SU-DHL-6 (cell line): ENCODE results near the gene MAPKAPK5.
"Not testable (repeated sequence)": the region's sequence is repeated elsewhere in the genome, so short reads cannot be mapped to it uniquely, and the experiment has no call there.

ENCODE experiments used
- H2AFZ ChIP-seq: fragments of 200-600 bp; sonication (generic); 2 replicates; pipeline ENCODE4 v1.6.1; 2014; ENCODE audit warnings: low read depth, mild to moderate bottlenecking, moderate library complexity, mixed read lengths, antibody characterized with exemption, low read length; ENCODE audit not compliant: severe bottlenecking
- H3F3A ChIP-seq: fragments of 200-600 bp; shearing (Covaris generic); 2 replicates; pipeline ENCODE4 v1.6.0; 2016; ENCODE audit warnings: antibody characterized with exemption, mild to moderate bottlenecking; ENCODE audit not compliant: insufficient read depth
- H3K27ac ChIP-seq: fragments of 200-600 bp; sonication (generic); 2 replicates; pipeline ENCODE4 v1.5.1; 2016; ENCODE audit warnings: low read depth, mild to moderate bottlenecking, low read length, moderate library complexity, mixed read lengths
- H3K27me3 ChIP-seq: fragments of 200-600 bp; sonication (generic), shearing (Covaris generic); 2 replicates; pipeline ENCODE4 v1.6.0; 2014; ENCODE audit warnings: mild to moderate bottlenecking, low read length
- H3K36me3 ChIP-seq: fragments of 200-600 bp; sonication (generic); 2 replicates; pipeline ENCODE4 v1.6.1; 2014; ENCODE audit warnings: mild to moderate bottlenecking, low read length, mixed read lengths
- H3K4me2 ChIP-seq: fragments of 300-600, 200-600 bp; shearing (Covaris generic), sonication (generic); 2 replicates; pipeline ENCODE4 v1.6.0; 2014; ENCODE audit warnings: low read length, low read depth, mild to moderate bottlenecking; ENCODE audit not compliant: poor library complexity, severe bottlenecking
- H3K4me3 ChIP-seq: fragments of 200-600 bp; sonication (generic); 2 replicates; pipeline ENCODE4 v1.5.1; 2014; ENCODE audit warnings: antibody characterized with exemption, low read length, mild to moderate bottlenecking, mixed read lengths; ENCODE audit not compliant: insufficient read depth, poor library complexity, severe bottlenecking
- H3K79me2 ChIP-seq: fragments of 200-600 bp; sonication (generic); 2 replicates; pipeline ENCODE4 v1.6.1; 2014; ENCODE audit warnings: mild to moderate bottlenecking, low read length, moderate library complexity; ENCODE audit not compliant: insufficient read depth
- H3K9ac ChIP-seq: fragments of 200-600 bp; sonication (generic); 2 replicates; pipeline ENCODE4 v1.7.0; 2014; ENCODE audit warnings: mild to moderate bottlenecking, low read length
- H3K9me2 ChIP-seq: fragments of 200-600 bp; sonication (generic); replicated peaks from 2 replicates; pipeline ENCODE4 v1.6.1; 2014; ENCODE audit warnings: low read length; ENCODE audit not compliant: insufficient read depth
- H3K9me3 ChIP-seq: fragments of 200-600 bp; sonication (generic); 2 replicates; pipeline ENCODE4 v1.6.1; 2014; ENCODE audit warnings: low read length, mixed read lengths; ENCODE audit not compliant: insufficient read depth
- H4K20me1 ChIP-seq: fragments of 200-600 bp; sonication (generic); 2 replicates; pipeline ENCODE4 v1.6.1; 2014; ENCODE audit warnings: low read depth, mild to moderate bottlenecking, antibody characterized with exemption, low read length, moderate library complexity, mixed read lengths
- CTCF ChIP-seq: fragments of 200-600 bp; sonication (generic); IDR thresholded peaks from one replicate; pipeline ENCODE4 v1.5.1; 2017; ENCODE audit warnings: antibody characterized with exemption, mild to moderate bottlenecking, low read length, moderate library complexity; ENCODE audit not compliant: insufficient read depth, poor library complexity, severe bottlenecking
- EZH2phosphoT487 ChIP-seq: fragments of 200-600 bp; sonication (generic), shearing (Covaris generic); conservative IDR thresholded peaks from 2 replicates; pipeline ENCODE4 v1.6.1; 2018; ENCODE audit warnings: mild to moderate bottlenecking, antibody characterized with exemption, low read length, moderate library complexity, mixed read lengths

The MAPKAPK5 gene

DNA sequence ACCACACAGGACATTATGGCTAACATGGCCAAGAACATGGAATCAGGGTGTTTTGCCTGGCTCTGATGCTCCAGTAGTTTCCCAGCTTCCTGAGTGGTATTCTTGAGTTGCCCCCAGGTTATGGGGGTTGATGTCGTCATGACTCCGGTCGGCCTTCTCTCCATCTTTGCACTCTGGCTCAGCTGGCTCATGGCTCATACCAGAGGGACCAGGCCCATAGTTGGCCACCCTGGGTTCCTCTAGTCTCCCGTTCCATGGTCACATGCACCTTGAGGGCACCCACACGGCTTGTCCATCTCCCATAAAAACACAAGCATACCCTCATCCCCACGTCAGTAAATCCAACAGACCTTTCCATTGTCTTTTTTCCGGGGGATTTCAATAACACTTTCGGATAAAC lies 23.7 kb upstream of the MAPKAPK5 start:
- Histone ChIP-seq H3K9me2 (no peaks in the 10 kb centered on the region), H3K27me3 (no peaks in the 10 kb centered on the region), H3K9me3 (no peaks in the 10 kb centered on the region), H3K27ac (no peak overlapping the region), H2AFZ (no peak overlapping the region), H3K4me2 (no peak overlapping the region), H3K4me3 (no peak overlapping the region), H3K79me2 (no peaks in the 10 kb centered on the region), H3K36me3 (no peaks in the 10 kb centered on the region), H4K20me1 (no peaks in the 10 kb centered on the region), H3K9ac (no peak overlapping the region), H3F3A (no peaks in the 10 kb centered on the region)
- TF ChIP-seq EZH2phosphoT487, result no peak
- no peak for TF ChIP-seq CTCF

GRCh38 chr12:111819191-111820158 lies 22.6 kb upstream of the MAPKAPK5 start:
- Histone ChIP-seq H3K9me3 (no peaks in the 10 kb centered on the region), H4K20me1 (no peaks in the 10 kb centered on the region), H3K36me3 (no peaks in the 10 kb centered on the region), H3K27me3 (no peaks in the 10 kb centered on the region), H3K9me2 (no peaks in the 10 kb centered on the region), H2AFZ (no peak overlapping the region), H3K79me2 (no peaks in the 10 kb centered on the region), H3K4me2 (no peak overlapping the region), H3K27ac (no peak overlapping the region), H3F3A (no peaks in the 10 kb centered on the region), H3K4me3 (no peak overlapping the region), H3K9ac (no peak overlapping the region)
- TF ChIP-seq EZH2phosphoT487 (no peak), CTCF (no peak)

DNA sequence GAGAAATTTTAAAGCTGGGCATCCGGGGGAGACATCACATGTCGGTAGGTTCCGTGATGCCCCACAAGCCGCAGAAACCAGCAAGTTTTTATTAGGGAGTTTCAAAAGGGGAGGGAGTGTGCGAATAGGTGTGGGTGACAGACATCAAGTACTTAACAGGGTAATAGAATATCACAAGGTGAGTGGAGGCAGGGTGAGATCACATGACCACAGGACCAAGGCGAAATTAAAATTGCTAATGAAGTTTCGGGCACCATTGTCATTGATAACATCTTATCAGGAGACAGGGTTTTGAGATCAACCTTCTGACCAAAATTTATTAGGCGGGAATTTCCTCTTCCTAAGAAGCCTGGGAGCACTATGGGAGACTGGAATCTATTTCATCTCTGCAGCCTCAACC lies 21.2 kb upstream of the MAPKAPK5 start:
- not testable (repeated sequence) for H3K9me2 ChIP-seq, H3K9ac ChIP-seq, H3K4me3 ChIP-seq, H3K79me2 ChIP-seq, H4K20me1 ChIP-seq, H3K27ac ChIP-seq, H3K9me3 ChIP-seq, H3K36me3 ChIP-seq, H3F3A ChIP-seq, H3K27me3 ChIP-seq, H2AFZ ChIP-seq, H3K4me2 ChIP-seq

DNA sequence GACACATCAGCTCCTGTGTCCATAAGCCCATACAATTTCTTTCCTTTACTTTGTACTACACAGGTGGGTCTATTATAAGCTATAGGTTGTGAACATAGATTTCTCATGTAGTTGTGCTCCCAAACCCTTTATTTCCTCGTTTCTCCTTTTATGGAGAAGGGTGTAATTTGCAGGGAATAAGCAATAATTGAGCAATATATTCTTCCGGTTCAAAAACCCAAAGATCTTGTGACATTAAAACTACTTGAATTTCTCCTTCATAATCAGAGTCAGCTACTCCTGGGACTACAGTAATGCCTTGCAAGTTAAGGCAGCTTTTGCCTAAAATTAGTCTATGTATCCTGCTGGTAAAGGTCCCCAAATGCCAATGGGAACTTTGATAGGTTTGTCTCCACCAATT lies 19.1 kb upstream of the MAPKAPK5 start:
- Histone ChIP-seq H3K9ac (no peak overlapping the region), H3K9me2 (no peaks in the 10 kb centered on the region), H3K36me3 (no peaks in the 10 kb centered on the region), H3K27ac (no peak overlapping the region), H2AFZ (no peak overlapping the region), H3K27me3 (no peaks in the 10 kb centered on the region), H3F3A (no peaks in the 10 kb centered on the region), H3K9me3 (no peaks in the 10 kb centered on the region), H3K79me2 (no peaks in the 10 kb centered on the region), H3K4me2 (no peak overlapping the region), H4K20me1 (no peaks in the 10 kb centered on the region), H3K4me3 (no peak overlapping the region)
- TF ChIP-seq EZH2phosphoT487 (no peak), CTCF (no peak)
